H1 (cell line): ENCODE results near the gene FAM72A. TPM values are rescaled to one million over a fixed set of nuclear protein-coding genes. Genes with fewer than 3 reads are reported as not detected.
"Not testable (repeated sequence)": the region's sequence is repeated elsewhere in the genome, so short reads cannot be mapped to it uniquely, and the experiment has no call there.

ENCODE experiments used
- CTCF ChIA-PET: fragments of 300-600 bp; sonication (Branson Sonifier 250); formaldehyde crosslinking; loops from one replicate; lab custom pipeline; 2021; ENCODE audit not compliant: partially characterized antibody; lab: Charles Lee
- POLR2A ChIA-PET: fragments of 300-600 bp; sonication (Branson Sonifier 250); formaldehyde crosslinking; loops from one replicate; lab custom pipeline; 2021; ENCODE audit warnings: inconsistent platforms; ENCODE audit not compliant: partially characterized antibody; lab: Charles Lee
- DNase-seq, 2 experiments: peaks; one replicate each; pipeline versions ENCODE4 v3.0.0 to v3.0.0-alpha.2; 2010 to 2022; ENCODE audit warnings: low spot score in 2 of 2, low read depth in 1 of 2, mixed read lengths in 1 of 2
- FAIRE-seq: peaks from 2 replicates; lab custom pipeline; 2011; peaks lifted over from hg19 to GRCh38; lab: Jason Lieb, UNC
- H2AFZ ChIP-seq: 2 replicates; pipeline ENCODE4 v1.8.1; 2012; ENCODE audit warnings: low read length, inconsistent platforms
- H2AK5ac ChIP-seq: 2 replicates; pipeline ENCODE4 v1.6.1; 2013; ENCODE audit warnings: low read depth, low read length
- H2BK120ac ChIP-seq: replicated peaks from 2 replicates; pipeline ENCODE3; 2013; ENCODE audit warnings: low read depth, low read length, inconsistent platforms
- H2BK12ac ChIP-seq: 2 replicates; pipeline ENCODE4 v1.6.1; 2013; ENCODE audit warnings: low read depth, low read length
- H2BK15ac ChIP-seq: 2 replicates; pipeline ENCODE4 v1.6.1; 2013; ENCODE audit warnings: low read length
- H2BK20ac ChIP-seq: 2 replicates; pipeline ENCODE4 v1.6.1; 2013; ENCODE audit warnings: low read length
- H2BK5ac ChIP-seq: 2 replicates; pipeline ENCODE4 v1.6.1; 2013; ENCODE audit warnings: low read depth, low read length
- H3K14ac ChIP-seq: 2 replicates; pipeline ENCODE4 v1.6.1; 2013; ENCODE audit warnings: inconsistent platforms; ENCODE audit not compliant: insufficient read length
- H3K18ac ChIP-seq: 2 replicates; pipeline ENCODE4 v1.6.1; 2013; ENCODE audit warnings: low read length; ENCODE audit errors: extremely low read depth
- H3K23ac ChIP-seq: 2 replicates; pipeline ENCODE4 v1.6.1; 2013; ENCODE audit warnings: inconsistent platforms; ENCODE audit not compliant: insufficient read length
- H3K23me2 ChIP-seq: 2 replicates; pipeline ENCODE4 v1.6.1; 2013; ENCODE audit warnings: low read depth, low read length
- H3K27ac ChIP-seq: 2 replicates; pipeline ENCODE4 v1.6.1; 2011; ENCODE audit warnings: low read depth, low read length, inconsistent platforms
- H3K27me3 ChIP-seq, 4 experiments: replicated peaks in 1 of 4; 1 replicate in 1 of 4; 2 replicates in 3 of 4; pipeline versions ENCODE4 v1.6.1 to v1.8.1; 2011 to 2013; ENCODE audit warnings: low read length in 3 of 4, mild to moderate bottlenecking in 3 of 4, inconsistent platforms in 2 of 4, mixed read lengths in 2 of 4, moderate library complexity in 1 of 4; ENCODE audit not compliant: control insufficient read depth in 3 of 4, insufficient read depth in 3 of 4; ENCODE audit errors: extremely low read depth in 1 of 4
- H3K36me3 ChIP-seq, 4 experiments: 2 replicates each; pipeline versions ENCODE4 v1.6.1 to v1.8.1; 2011 to 2013; ENCODE audit warnings: mild to moderate bottlenecking in 4 of 4, low read length in 3 of 4, moderate library complexity in 2 of 4, control low read depth in 1 of 4, inconsistent platforms in 1 of 4; ENCODE audit not compliant: insufficient read depth in 4 of 4, control insufficient read depth in 2 of 4
- H3K4ac ChIP-seq: replicated peaks from 2 replicates; pipeline ENCODE3; 2013; ENCODE audit warnings: low read length, low read depth, mixed read lengths, inconsistent platforms; ENCODE audit not compliant: insufficient read length
- H3K4me1 ChIP-seq, 4 experiments: replicated peaks in 1 of 4; 1 replicate in 1 of 4; 2 replicates in 3 of 4; pipeline versions ENCODE4 v1.6.1 to v1.8.1; 2011 to 2013; ENCODE audit warnings: low read length in 3 of 4, inconsistent platforms in 2 of 4, mixed read lengths in 1 of 4; ENCODE audit not compliant: insufficient read depth in 4 of 4, control insufficient read depth in 3 of 4
- H3K4me2 ChIP-seq, 2 experiments: 2 replicates each; pipeline versions ENCODE4 v1.6.1 to v1.8.1; 2011 to 2013; ENCODE audit warnings: low read depth in 2 of 2, low read length in 2 of 2, control low read depth in 1 of 2, inconsistent platforms in 1 of 2, mild to moderate bottlenecking in 1 of 2; ENCODE audit not compliant: insufficient read depth in 1 of 2
- H3K4me3 ChIP-seq, 4 experiments: fragments of 200-600, 300-600 bp in 1 of 4; sonication (generic), shearing (Covaris generic), sonication (Bioruptor Twin) in 1 of 4; 2 replicates each; pipeline versions ENCODE4 v1.5.1 to v1.8.1; 2011 to 2016; ENCODE audit warnings: low read length in 4 of 4, low read depth in 3 of 4, control low read depth in 2 of 4, inconsistent platforms in 2 of 4, mild to moderate bottlenecking in 2 of 4, mixed read lengths in 1 of 4, moderate library complexity in 1 of 4; ENCODE audit not compliant: insufficient read depth in 2 of 4; ENCODE audit errors: extremely low read depth in 1 of 4
- H3K56ac ChIP-seq: replicated peaks from 2 replicates; pipeline ENCODE3; 2013; ENCODE audit warnings: low read depth, mild to moderate bottlenecking, mixed read lengths, low read length, inconsistent platforms; ENCODE audit not compliant: insufficient read length
- H3K79me1 ChIP-seq: 2 replicates; pipeline ENCODE4 v1.6.1; 2013; ENCODE audit warnings: low read depth, low read length, control low read depth
- H3K79me2 ChIP-seq, 2 experiments: 2 replicates each; pipeline versions ENCODE4 v1.6.1 to v1.8.1; 2012 to 2013; ENCODE audit warnings: low read length in 2 of 2, mild to moderate bottlenecking in 2 of 2, inconsistent platforms in 1 of 2; ENCODE audit not compliant: insufficient read depth in 2 of 2, control insufficient read depth in 1 of 2
- H3K9ac ChIP-seq, 4 experiments: replicated peaks in 1 of 4; 1 replicate in 1 of 4; 2 replicates in 3 of 4; pipeline versions ENCODE4 v1.6.1 to v1.8.1; 2011 to 2013; ENCODE audit warnings: low read depth in 3 of 4, low read length in 3 of 4, control low read depth in 2 of 4, mild to moderate bottlenecking in 2 of 4, moderate library complexity in 2 of 4, inconsistent platforms in 1 of 4; ENCODE audit errors: extremely low read depth in 1 of 4
- H3K9me3 ChIP-seq, 2 experiments: 2 replicates each; pipeline versions ENCODE4 v1.6.1 to v1.8.1; 2012 to 2013; ENCODE audit warnings: mild to moderate bottlenecking in 2 of 2, moderate library complexity in 2 of 2, control low read depth in 1 of 2, inconsistent platforms in 1 of 2, low read depth in 1 of 2, low read length in 1 of 2, mixed read lengths in 1 of 2; ENCODE audit not compliant: insufficient read depth in 2 of 2
- H4K20me1 ChIP-seq, 2 experiments: replicated peaks in 1 of 2; 2 replicates each; pipeline versions ENCODE3 to v1.8.1; 2011 to 2013; ENCODE audit warnings: inconsistent platforms in 2 of 2, low read length in 2 of 2, mild to moderate bottlenecking in 1 of 2; ENCODE audit not compliant: insufficient read depth in 2 of 2, control insufficient read depth in 1 of 2
- H4K5ac ChIP-seq: 2 replicates; pipeline ENCODE4 v1.6.1; 2013; ENCODE audit warnings: low read length, low read depth, mixed read lengths, inconsistent platforms; ENCODE audit not compliant: insufficient read length
- H4K8ac ChIP-seq: 2 replicates; pipeline ENCODE4 v1.8.0; 2013; ENCODE audit warnings: mild to moderate bottlenecking, moderate library complexity, low read length, inconsistent platforms; ENCODE audit not compliant: insufficient read depth; ENCODE audit errors: extremely low read depth
- H4K91ac ChIP-seq: replicated peaks from 2 replicates; pipeline ENCODE3; 2013; ENCODE audit warnings: low read length, mixed read lengths, inconsistent platforms; ENCODE audit not compliant: insufficient read length
- WGBS, 2 experiments: shearing (Covaris generic) in 1 of 2; methylation state at CpG; one replicate each; pipeline versions ENCODE4 v1.1.6 to v1.1.7; 2013 to 2015; ENCODE audit warnings: low lambda C conversion rate in 2 of 2, mixed read lengths in 2 of 2, inconsistent platforms in 1 of 2, low coverage in 1 of 2, missing lambda C conversion rate in 1 of 2; ENCODE audit not compliant: insufficient replicate concordance in 2 of 2, insufficient coverage in 1 of 2, insufficient read length in 1 of 2; ENCODE audit errors: extremely low coverage in 1 of 2, missing lambda C conversion rate in 1 of 2; 5-methylcytosine and 5-hydroxymethylcytosine counted together
- polyA plus RNA-seq, 7 experiments: library from polyadenylated mRNA; depleted of rRNA in 3 of 7; stranded (reverse) in 5 of 7; unstranded in 2 of 7; fragments of >200 nt in 5 of 7; fragments of 200-250 nt in 2 of 7; gene quantifications; 1 replicate in 5 of 7; 2 replicates in 1 of 7; 4 replicates in 1 of 7; pipeline versions ENCODE4 v1.2.1 to v1.2.3, GENCODE V29; 2011 to 2013; ENCODE audit warnings: missing spikeins in 2 of 7, mixed read lengths in 2 of 7
- total RNA-seq: library from RNA; stranded (reverse); fragmentation: NEBNext Ultra II Directional; extraction: Animal tissue kit (Norgen Biotek cat#: 25700); gene quantifications from 2 replicates; pipeline ENCODE4 v1.2.1, GENCODE V29; 2021

FAM72A gene
- total and polyA plus RNA-seq, 2 of the 8 experiments (the other 6 are each of a cell fraction or from before 2014, with no cell fraction given) = 10.7 to 23.0 TPM

GRCh38 chr1:206173110-206173719, 29.4 kb downstream of the FAM72A start:
- 100% methylated on average over 1 of the region's 2 CpGs; no CpG with 5 or more reads in 1 of the 2 experiments for WGBS, 2 experiments
- not testable (repeated sequence) for H3K14ac ChIP-seq, H3K36me3 ChIP-seq

GRCh38 chr1:206169794-206170193, 32.8 kb downstream of the FAM72A start:
- CTCF ChIA-PET, H3K4me1 ChIP-seq: not testable (repeated sequence)

More at GRCh38 chr1:206173110-206173719, 29.4 kb downstream of the FAM72A start:
- H3K23ac ChIP-seq, FAIRE-seq, H3K27me3 ChIP-seq, H2BK12ac ChIP-seq, H3K9ac ChIP-seq, H2BK15ac ChIP-seq, H3K27ac ChIP-seq, CTCF ChIA-PET, POLR2A ChIA-PET, H2AFZ ChIP-seq, H3K23me2 ChIP-seq, H3K79me2 ChIP-seq, H3K79me1 ChIP-seq, H2BK120ac ChIP-seq, H4K91ac ChIP-seq, H3K4me1 ChIP-seq, H3K4me3 ChIP-seq, H3K56ac ChIP-seq, H2BK5ac ChIP-seq, DNase-seq, H3K9me3 ChIP-seq, H4K5ac ChIP-seq, H4K8ac ChIP-seq, H3K18ac ChIP-seq, H3K4ac ChIP-seq, H4K20me1 ChIP-seq, H2BK20ac ChIP-seq, H2AK5ac ChIP-seq, H3K4me2 ChIP-seq: not testable (repeated sequence)

More at GRCh38 chr1:206169794-206170193, 32.8 kb downstream of the FAM72A start:
- H2AFZ ChIP-seq, H3K27me3 ChIP-seq, DNase-seq, H3K23me2 ChIP-seq, H4K8ac ChIP-seq, H4K91ac ChIP-seq, H2AK5ac ChIP-seq, H3K79me1 ChIP-seq, H4K5ac ChIP-seq, H2BK20ac ChIP-seq, H3K9ac ChIP-seq, H3K14ac ChIP-seq, FAIRE-seq, H3K4ac ChIP-seq, H3K79me2 ChIP-seq, H3K18ac ChIP-seq, H3K9me3 ChIP-seq, H2BK12ac ChIP-seq, H3K56ac ChIP-seq, H3K4me3 ChIP-seq, POLR2A ChIA-PET, H3K23ac ChIP-seq, H2BK5ac ChIP-seq, H3K27ac ChIP-seq, H2BK15ac ChIP-seq, H3K4me2 ChIP-seq, H3K36me3 ChIP-seq, H2BK120ac ChIP-seq, H4K20me1 ChIP-seq: not testable (repeated sequence)
- 70% methylated on average over 1 of the region's 3 CpGs; no CpG with 5 or more reads in 1 of the 2 experiments for WGBS, 2 experiments
